ENCODE data around the gene TAX1BP3. TPM values are rescaled to one million over a fixed set of nuclear protein-coding genes. Genes with fewer than 3 reads are reported as not detected.
A peak's percentile ranks its signal among the peaks of the same experiment; 100 is the strongest.

Gene TAX1BP3
- total RNA-seq, 2 donors from 2014 or later, result 116 to 142 TPM

GRCh38 chr17:3689262-3690093, 21.1 kb upstream of the TAX1BP3 start:
- intact Hi-C loops (cut with DNase I), result no loop called here
- no peak for ATAC-seq

DNA sequence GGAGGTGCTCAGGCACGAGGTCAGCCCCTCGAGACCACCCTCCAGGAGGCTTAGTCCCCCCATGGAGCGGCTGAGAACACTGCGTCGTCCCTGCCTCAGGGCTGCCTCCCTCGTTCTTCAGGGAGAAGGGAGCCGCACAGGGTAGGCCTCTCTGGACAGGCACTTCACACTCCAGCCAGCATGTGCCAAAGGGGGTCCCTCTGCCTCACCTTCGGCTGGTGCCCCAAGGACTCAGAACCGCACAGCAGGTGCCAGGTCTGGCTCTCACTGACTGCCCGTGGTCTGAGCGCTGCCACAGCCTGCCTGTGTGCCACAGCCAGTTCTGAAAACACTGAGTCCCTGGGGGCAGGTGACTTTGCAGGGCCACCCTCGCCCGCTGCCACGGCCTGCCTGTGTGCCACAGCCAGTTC, 20.5 kb upstream of the TAX1BP3 start:
- ATAC-seq (peak in 1 of 2 donors; percentile 13), DNase-seq (no peak)
- intact Hi-C loops (cut with DNase I), result no loop called here

More at GRCh38 chr17:3689262-3690093, 21.1 kb upstream of the TAX1BP3 start:
- no peak for DNase-seq

DNA sequence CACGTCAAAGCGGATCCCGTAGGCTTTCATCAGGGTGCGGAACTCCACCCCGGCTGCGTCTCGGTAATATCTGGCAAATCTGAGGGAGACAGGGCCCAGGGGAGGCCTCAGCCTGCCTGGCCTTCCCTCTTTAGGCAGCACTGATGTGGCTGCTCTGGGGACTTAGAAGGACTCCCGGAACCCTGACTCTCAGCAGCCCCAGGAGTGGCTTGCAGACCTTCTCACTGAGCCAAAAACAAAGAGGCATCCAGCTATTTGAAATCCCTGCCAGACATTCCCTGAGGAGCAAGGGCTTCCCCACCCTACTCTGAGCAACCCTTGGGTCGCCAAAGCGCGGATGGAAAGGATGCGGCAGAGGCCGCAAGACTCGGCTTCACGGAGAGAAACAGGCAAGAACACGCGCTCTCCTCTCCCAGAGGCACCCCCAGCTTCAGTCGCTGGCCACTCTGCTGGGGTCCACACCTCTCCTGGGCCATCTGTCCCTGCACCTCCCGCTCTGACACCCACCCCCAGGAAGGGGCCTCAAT, 19.7 kb upstream of the TAX1BP3 start:
- ATAC-seq (no peak), DNase-seq (no peak)
- intact Hi-C loops (cut with DNase I), result no loop called here

GRCh38 chr17:3685174-3685573, 16.8 kb upstream of the TAX1BP3 start:
- no peak for DNase-seq
- intact Hi-C loops (cut with DNase I), result no loop called here
- no peak for ATAC-seq

DNA sequence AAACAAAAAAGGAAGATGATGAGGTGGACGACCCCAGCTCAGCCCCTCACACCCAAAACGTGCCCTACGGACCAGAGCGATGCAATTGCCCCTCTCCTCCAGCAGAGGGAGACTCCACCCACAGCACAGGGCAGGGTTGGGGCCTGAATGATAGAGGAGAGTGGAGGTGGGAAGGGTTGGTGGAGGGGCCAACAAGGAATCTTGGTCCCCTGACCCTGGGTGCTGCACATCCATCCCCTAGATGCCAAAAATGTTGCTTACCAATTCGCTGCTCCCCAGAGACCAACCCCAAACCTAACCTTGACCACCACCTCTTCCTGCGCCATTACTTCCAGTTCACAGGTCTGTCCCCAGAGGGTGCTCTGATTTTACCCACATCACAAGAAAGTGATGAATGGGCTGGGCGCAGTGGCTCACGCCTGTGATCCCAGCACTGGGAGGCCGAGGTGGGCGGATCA, 14.7 kb upstream of the TAX1BP3 start:
- intact Hi-C loops (cut with DNase I), result no loop called here
- peak; percentile 72 to 76 for ATAC-seq
- DNase-seq, result no peak

- ATAC-seq (no peak), DNase-seq (no peak)
- intact Hi-C loops (cut with DNase I), result no loop called here
These were observed 13.7 kb upstream of the TAX1BP3 start for GRCh38 chr17:3682033-3682432.

DNA sequence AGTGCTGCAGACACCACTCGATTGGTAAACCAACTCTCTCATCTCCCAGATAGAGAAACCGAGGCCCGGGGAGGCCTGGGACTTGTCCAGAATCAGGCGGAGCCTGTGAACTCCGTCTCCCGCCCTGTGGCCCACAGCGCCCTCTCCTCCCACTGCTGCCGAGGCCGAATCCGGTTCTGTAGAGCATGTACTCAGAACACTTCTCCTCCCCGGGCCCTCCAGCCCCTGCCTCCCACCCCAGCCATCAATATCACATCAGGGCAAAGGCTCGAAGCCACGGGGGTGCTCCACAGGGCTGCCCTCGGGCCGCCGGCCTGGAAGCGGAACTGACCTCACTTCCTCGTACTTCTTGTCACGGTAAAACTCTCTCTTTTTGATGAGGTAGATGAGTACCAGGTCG, 13.2 kb upstream of the TAX1BP3 start:
- ATAC-seq (no peak), DNase-seq (no peak)
- intact Hi-C loops (cut with DNase I), result no loop called here

DNA sequence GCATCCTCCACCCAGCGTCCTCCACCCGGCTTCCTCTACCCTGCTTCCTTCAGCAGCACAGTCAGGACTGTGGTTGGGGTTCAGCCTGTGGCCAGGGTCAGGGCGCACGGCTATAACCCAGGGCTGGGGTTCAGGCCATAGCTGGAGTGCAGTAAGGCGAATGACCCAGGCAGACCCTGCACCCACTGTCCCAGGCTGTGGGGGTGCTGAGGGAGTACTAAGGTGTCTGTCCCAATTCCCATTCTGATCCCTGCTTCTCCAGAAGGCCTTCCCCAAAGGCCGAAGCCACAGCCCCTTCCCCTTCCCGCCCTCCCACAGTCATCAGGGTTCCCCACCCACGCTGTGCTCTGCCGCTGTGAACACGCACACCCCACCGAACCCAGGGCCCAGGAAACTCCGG, 12.7 kb upstream of the TAX1BP3 start:
- intact Hi-C loops (cut with DNase I), result no loop called here

GRCh38 chr17:3679531-3680126, 11.3 kb upstream of the TAX1BP3 start:
- intact Hi-C loops (cut with DNase I), result no loop called here
- DNase-seq, result no peak
- no peak for ATAC-seq

More for the DNA sequence above, 12.7 kb upstream of the TAX1BP3 start:
- no peak for ATAC-seq
- DNase-seq, result no peak

GRCh38 chr17:3678821-3679530, 10.6 kb upstream of the TAX1BP3 start:
- intact Hi-C loops (cut with DNase I), result no loop called here
- ATAC-seq (no peak), DNase-seq (no peak)

- ATAC-seq (peak in 1 of 2 donors; percentile 58), DNase-seq (no peak)
- intact Hi-C loops (cut with DNase I), result no loop called here
These were observed 9.9 kb upstream of the TAX1BP3 start for GRCh38 chr17:3678095-3678820.

DNA sequence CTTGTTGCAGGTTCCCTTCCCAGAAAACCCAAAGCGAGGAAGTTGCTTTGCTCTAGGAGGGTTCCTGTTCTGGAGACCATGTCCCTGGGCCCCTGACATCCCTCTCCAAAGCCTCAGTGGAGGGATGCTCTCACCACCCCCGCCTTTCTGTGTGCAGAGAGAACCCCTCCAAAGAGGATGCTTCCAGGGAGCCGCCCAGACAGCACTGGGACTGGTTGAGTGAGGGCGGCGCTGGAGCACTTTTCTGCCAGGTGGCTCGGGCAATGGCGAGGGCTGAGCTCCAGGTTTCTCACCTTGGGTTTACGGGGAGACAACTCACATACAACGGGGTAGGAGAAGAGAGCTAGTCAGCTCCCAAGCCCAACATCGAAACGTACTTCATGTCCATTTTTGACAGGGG, 7.5 kb upstream of the TAX1BP3 start:
- ATAC-seq (no peak), DNase-seq (no peak)
- intact Hi-C loops (cut with DNase I), result no loop called here

GRCh38 chr17:3672571-3672970, 4.2 kb upstream of the TAX1BP3 start:
- no peak for ATAC-seq
- DNase-seq, result no peak

GRCh38 chr17:3669548-3669947, 1.2 kb upstream of the TAX1BP3 start:
- DNase-seq (no peak), ATAC-seq (no peak)
- intact Hi-C loops (cut with DNase I), result no loop called here

More at GRCh38 chr17:3672571-3672970, 4.2 kb upstream of the TAX1BP3 start:
- intact Hi-C loops (cut with DNase I), result no loop called here

GRCh38 chr17:3669085-3669347, 638 bp upstream of the TAX1BP3 start:
- DNase-seq (no peak), ATAC-seq (no peak)
- intact Hi-C loops (cut with DNase I), result no loop called here

DNA sequence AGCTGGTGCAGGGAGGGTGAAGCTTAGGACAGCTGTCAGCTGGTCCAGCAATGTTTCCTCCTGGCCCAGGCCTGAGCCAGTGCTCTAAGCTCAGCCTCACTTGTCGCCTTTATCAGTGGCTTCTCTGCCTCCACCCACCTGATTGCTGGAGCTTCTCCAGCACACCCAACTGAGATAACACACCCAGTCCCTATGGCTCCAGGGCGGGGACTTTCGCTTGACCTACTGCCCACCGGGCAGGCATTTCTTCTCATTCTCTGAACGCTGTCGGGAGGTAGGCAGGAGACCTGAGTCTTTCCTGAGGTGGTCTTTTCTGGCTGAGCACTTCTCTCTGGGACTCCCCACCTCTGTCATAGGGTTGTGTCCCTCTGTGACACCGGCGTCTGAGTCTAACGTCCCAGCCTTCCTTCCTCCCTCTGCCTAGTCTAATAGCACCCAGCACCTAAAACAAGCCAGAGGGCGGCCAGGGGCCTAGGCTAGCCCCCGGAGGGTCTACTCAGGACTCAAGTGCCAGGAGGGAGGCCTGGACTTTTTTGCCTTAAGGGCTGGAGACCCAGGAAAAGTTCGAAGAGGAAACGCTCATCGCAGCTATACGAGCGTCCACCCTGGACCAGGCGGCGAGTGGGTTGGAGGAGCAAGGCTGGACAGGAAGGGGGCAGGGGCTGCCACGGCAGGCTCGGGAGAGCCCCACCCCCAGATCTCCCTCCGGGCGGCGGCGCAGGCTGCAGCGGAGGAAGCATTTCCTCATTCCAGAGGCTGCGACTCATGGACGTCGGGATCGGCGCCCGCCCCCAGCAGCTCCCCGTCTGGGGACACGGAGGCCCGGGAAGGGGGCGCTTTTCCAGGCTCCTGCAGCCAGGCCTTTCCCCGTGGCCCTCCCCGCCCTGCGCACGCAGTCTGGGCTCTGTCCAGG, 756 bp downstream of the TAX1BP3 start:
- DNase-seq (peak; percentile 94), ATAC-seq (peak; percentile 84 to 90)
- intact Hi-C loops (cut with DNase I), result no loop called here

DNA sequence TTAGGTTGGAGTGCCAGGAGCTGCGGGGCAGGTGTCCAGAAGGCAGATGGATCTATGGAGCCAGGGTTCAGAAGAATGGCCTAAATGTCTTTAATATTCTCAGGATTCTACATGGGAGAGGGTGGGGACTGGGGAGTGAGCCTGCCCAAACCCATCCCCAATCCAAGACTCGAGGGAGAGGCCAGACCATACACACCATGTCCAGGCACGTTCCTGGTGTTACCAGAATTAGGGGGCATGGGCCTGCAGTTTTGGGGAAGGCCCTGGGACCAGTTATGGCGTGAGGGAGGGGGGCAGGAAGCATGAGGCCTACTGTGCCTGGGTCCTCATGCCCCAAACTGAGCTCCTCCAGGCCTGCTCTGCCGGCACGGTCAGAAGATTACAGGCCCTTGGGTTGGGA, 1.9 kb downstream of the TAX1BP3 start:
- intact Hi-C loops (cut with DNase I), result no loop called here
- ATAC-seq, result no peak
- no peak for DNase-seq

DNA sequence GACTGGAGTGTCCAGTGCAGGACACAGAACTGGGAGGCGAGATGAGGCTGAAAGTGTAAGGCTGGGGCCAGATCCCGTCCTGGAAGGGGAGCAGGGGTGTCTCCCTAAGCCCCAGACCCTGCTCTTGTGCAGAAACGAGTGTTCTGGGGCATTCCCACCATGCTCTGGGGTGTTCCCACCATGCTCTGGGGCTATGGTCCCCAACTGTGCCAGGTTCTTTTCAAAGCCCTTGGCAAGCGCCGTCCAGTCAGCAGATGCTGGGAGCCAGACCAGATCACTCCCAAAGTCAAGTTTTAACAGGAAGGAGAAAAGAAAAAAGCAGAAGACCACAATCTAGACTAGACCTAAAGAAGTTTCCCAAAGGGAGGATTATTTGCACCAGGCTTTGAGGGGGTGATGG, 2.5 kb downstream of the TAX1BP3 start:
- intact Hi-C loops (cut with DNase I), result no loop called here
- ATAC-seq (no peak), DNase-seq (no peak)

All from left cardiac atrium (tissue), 4 donors.